ENCODE measurements around the gene CCNY.
"Not testable (repeated sequence)": the region's sequence is repeated elsewhere in the genome, so short reads cannot be mapped to it uniquely, and the experiment has no call there.

Gene CCNY

DNA sequence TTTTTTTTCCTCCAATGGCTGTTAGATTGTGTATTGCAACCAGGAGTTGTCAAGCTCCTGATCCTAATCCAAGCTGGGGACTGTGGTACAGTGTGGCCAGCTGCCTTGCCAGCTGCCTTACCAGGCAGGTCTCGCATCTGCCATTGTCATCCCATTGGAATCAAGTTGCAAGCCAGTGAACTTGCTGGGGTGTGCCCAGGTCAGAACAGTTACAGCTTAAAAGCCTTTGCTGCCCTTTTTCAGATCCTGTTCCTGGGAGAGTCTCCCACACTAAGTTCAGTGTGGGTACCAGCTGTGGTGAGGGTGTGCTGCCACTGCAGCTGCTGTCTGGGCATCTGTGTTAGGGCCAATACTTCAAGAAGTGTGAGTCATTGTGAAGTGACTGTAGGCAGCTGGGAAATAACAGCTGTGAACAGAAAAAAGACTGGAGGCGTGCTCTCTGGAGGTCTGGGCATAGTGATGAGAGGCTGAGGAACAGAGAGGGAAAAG is 72.8 kb downstream of the CCNY start:
- no peaks in the 10 kb centered on the region for H3K27me3 Mint-ChIP-seq (ENCODE audit: low read depth)
- H3K4me1 Mint-ChIP-seq (ENCODE audit: low read depth) = peaks cover 7% of the 10 kb centered on the region
- H3K36me3 Mint-ChIP-seq (ENCODE audit: low read depth) = no peaks in the 10 kb centered on the region
- H3K4me3 Mint-ChIP-seq = no peak overlapping the region
- H3K27ac Mint-ChIP-seq = no peak overlapping the region
- H3K9me3 Mint-ChIP-seq = no peaks in the 10 kb centered on the region

DNA sequence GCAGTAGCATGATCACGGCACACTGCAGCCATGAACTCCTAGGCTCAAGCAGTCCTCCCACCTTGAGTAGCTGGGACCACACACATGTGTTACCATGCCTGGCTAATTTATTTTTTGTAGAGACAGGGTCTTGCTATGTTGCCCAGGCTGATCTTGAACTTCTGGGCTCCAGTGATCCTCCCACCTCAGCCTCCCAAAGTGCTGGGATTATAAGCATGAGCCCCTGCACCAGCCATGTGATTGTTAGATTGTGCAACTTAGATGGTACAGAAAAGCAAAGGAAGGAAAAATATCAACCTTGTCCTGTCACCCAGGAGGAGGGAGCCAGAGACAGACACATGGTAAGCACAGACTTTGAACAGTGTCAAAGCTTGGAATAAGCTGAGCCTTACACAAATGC is 73.5 kb downstream of the CCNY start:
- H3K9me3 Mint-ChIP-seq = no peaks in the 10 kb centered on the region
- no peak overlapping the region for H3K4me3 Mint-ChIP-seq
- no peak overlapping the region for H3K27ac Mint-ChIP-seq
- peaks cover 13% of the 10 kb centered on the region for H3K4me1 Mint-ChIP-seq (ENCODE audit: low read depth)
- H3K27me3 Mint-ChIP-seq (ENCODE audit: low read depth) = no peaks in the 10 kb centered on the region
- H3K36me3 Mint-ChIP-seq (ENCODE audit: low read depth) = no peaks in the 10 kb centered on the region

DNA sequence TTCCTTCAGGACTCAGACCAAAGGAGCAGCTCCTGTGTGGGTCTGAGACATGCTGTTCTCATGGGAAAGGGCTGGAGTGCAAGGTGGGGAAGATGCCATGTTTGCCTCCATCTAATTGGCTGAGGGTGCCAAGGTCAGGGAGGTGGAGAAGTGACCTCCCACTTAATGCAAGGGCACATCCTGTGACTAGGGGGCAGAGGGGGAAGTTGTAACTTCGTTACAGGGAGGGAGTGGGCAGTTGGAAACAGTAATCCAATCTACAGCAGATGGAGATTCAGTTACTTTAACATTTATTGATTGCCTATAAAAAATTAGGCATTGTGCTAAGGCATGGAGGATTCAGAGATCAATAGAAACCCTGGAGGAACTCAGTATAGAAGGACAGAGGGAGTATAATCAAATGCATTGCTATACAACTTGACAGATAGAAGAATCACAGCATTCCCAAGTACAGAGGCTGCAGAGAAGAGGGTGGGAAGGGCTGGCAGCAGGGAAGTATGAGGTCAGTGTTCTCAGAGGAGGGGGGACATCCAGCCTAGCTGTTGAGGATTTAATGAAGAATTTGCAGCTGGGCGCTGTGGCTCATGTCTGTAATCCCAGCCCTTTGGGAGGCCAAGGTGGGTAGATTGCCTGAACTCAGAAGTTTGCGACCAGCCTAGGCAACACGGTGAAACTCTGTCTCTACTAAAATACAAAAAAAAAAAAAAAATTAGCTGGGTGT is 75.9 kb downstream of the CCNY start:
- no peak overlapping the region for H3K27ac Mint-ChIP-seq
- H3K4me3 Mint-ChIP-seq = no peak overlapping the region
- H3K36me3 Mint-ChIP-seq (ENCODE audit: low read depth) = no peaks in the 10 kb centered on the region
- peaks cover 17% of the 10 kb centered on the region for H3K4me1 Mint-ChIP-seq (ENCODE audit: low read depth)
- no peaks in the 10 kb centered on the region for H3K9me3 Mint-ChIP-seq
- no peaks in the 10 kb centered on the region for H3K27me3 Mint-ChIP-seq (ENCODE audit: low read depth)

DNA sequence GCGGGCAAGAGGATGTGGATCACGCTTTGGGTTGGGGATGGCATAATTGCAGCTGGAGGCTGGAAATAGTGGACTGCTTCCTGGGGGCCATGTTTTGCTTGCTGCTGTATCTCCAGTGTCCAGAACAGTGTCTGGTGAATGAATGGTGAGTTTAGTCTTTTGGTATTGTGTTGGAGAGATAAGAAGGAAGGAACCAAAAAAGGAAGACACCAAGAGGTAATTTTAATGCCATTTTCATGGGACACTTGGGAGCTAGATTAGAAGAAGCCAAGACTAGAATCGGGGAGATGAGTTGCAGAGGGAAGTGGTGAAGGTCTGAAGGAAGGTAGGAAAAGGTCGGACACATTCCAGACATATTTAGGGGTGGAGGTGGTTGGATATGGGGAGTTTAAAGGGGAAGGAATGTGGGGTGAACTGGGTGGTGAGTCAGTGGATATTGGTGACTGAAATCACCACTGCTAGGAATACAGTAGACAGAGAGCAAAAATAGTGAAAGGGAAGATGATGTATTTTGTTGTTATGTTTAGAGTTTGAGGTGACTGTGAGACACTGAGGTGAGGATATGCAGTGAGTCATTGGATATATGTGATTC is 76.7 kb downstream of the CCNY start:
- no peaks in the 10 kb centered on the region for H3K9me3 Mint-ChIP-seq
- no peak overlapping the region for H3K27ac Mint-ChIP-seq
- peaks cover 18% of the 10 kb centered on the region for H3K4me1 Mint-ChIP-seq (ENCODE audit: low read depth)
- H3K27me3 Mint-ChIP-seq (ENCODE audit: low read depth) = no peaks in the 10 kb centered on the region
- no peak overlapping the region for H3K4me3 Mint-ChIP-seq
- H3K36me3 Mint-ChIP-seq (ENCODE audit: low read depth) = no peaks in the 10 kb centered on the region

DNA sequence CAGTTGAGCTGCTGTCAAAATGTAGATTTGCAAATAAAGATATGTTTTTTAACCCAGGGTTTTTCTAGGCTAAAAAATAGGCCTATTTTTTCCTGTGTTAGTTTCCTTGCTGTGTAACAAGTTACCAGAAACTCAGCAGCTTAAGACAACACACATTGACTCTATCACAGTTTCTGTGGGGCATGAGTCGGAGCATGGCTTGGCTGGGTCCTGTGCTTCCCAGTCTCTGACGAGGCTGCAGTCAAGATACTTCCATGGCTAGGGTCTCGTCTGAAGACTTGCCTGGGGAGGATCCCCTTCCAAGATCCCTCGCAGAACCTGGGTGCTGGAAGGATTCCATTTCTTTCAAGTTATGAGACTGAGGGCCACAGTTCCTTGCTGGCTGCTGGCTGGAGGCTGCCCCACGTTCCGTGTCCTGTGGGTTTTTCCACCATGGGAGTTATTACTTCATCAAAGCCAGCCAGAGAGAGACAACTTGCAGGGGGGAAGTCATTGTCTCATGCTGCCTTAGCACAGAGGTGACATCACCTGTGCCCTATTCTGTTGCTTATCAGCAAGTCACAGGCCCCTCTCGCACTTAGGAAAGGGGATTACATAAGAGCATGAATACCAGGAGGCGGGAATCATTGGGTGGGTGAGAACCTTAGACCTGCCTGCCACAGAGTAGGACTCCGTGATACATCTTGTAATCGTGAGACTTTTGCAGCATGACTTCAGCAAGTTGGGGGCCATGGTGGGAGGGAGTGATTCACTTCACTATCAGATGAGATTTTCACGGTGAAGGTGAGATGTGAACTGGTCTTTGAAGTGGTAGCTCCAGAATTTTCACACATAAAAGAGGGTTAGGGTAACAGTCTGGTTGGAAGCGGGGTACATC is 77.9 kb downstream of the CCNY start:
- peaks cover 16% of the 10 kb centered on the region for H3K4me1 Mint-ChIP-seq (ENCODE audit: low read depth)

DNA sequence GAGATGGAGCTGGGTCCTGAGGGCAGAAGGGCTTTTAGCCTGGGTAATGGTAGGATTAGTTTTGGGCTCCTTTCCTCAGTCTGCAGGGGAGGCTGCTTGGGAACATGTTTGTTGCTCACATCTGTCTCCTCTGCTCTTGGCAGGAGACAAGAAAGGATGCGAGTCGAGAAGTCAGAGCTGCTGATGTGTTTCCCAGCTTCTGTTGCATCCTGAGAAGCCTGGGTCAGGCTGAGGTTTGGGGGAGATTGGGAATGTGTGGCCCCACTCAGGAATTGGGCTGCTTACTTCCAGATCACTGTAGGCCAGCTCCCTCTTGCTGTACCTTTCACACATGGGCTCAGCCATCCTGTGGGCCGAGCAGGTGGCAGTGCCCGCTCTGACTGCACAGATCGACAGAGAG is 79.2 kb downstream of the CCNY start:
- H3K36me3 Mint-ChIP-seq (ENCODE audit: low read depth) = no peaks in the 10 kb centered on the region
- H3K4me3 Mint-ChIP-seq = no peak overlapping the region
- no peaks in the 10 kb centered on the region for H3K9me3 Mint-ChIP-seq
- H3K27me3 Mint-ChIP-seq (ENCODE audit: low read depth) = no peaks in the 10 kb centered on the region
- no peak overlapping the region for H3K27ac Mint-ChIP-seq
- H3K4me1 Mint-ChIP-seq (ENCODE audit: low read depth) = peaks cover 14% of the 10 kb centered on the region

More for the DNA sequence above, 77.9 kb downstream of the CCNY start:
- H3K9me3 Mint-ChIP-seq = no peaks in the 10 kb centered on the region
- H3K4me3 Mint-ChIP-seq = no peak overlapping the region
- H3K36me3 Mint-ChIP-seq (ENCODE audit: low read depth) = no peaks in the 10 kb centered on the region
- H3K27ac Mint-ChIP-seq = no peak overlapping the region
- H3K27me3 Mint-ChIP-seq (ENCODE audit: low read depth) = no peaks in the 10 kb centered on the region

DNA sequence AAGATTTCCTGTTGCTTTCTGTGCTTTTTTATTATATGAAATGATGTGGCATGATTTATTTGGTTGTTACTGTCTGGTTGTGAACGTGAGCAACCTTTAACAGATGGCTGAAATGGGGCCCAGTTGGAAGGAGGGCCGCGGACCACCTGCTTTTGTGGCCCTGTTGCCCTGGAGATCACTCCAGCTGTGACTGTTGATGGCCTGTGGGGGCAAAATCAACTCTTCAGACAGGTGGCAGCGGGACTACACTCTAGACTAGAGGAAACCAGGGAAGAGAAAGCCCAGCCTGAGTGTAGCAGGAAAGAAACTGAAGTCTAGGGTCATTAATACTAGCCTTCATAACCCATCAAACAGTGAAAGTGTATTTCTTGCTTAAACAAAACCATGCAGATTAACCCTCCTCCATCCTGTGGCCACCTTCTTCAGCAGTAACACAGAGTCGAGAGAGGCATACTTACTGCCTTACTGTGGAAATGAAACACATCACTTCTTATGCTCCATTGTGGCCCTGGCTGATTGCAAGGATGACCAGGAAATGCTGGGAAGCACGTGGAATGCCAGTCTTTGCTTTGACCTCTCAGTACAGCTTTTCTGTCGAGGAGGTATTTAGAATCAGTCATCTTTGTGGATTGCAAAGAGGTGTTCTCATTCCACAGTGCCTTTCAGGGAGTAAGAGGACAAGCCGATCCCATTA is 80.5 kb downstream of the CCNY start:
- no peaks in the 10 kb centered on the region for H3K27me3 Mint-ChIP-seq (ENCODE audit: low read depth)

DNA sequence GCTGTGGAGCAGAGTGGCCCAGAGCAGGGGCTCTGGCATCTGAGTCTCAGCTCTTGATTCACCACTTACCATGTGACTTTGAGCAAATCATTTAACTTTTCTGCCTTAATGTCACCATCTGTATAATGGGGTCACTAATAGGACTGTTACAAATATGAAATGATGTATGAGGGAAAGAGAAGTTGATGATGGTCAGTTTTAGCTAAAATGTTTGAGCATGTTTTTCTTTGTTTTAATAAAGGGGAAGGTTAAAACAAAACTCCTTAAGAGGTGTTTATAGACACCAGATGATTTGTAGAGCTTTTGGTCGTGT is 81.0 kb downstream of the CCNY start:
- peaks cover 16% of the 10 kb centered on the region for H3K4me1 Mint-ChIP-seq (ENCODE audit: low read depth)
- no peak overlapping the region for H3K4me3 Mint-ChIP-seq
- H3K9me3 Mint-ChIP-seq = no peaks in the 10 kb centered on the region
- peak overlapping the region; percentile 10 for H3K27ac Mint-ChIP-seq
- no peaks in the 10 kb centered on the region for H3K27me3 Mint-ChIP-seq (ENCODE audit: low read depth)
- H3K36me3 Mint-ChIP-seq (ENCODE audit: low read depth) = no peaks in the 10 kb centered on the region

More for the DNA sequence above, 80.5 kb downstream of the CCNY start:
- Mint-ChIP-seq H3K4me1 (ENCODE audit: low read depth) (peaks cover 14% of the 10 kb centered on the region), H3K9me3 (no peaks in the 10 kb centered on the region), H3K4me3 (no peak overlapping the region), H3K36me3 (ENCODE audit: low read depth) (no peaks in the 10 kb centered on the region), H3K27ac (no peak overlapping the region)

DNA sequence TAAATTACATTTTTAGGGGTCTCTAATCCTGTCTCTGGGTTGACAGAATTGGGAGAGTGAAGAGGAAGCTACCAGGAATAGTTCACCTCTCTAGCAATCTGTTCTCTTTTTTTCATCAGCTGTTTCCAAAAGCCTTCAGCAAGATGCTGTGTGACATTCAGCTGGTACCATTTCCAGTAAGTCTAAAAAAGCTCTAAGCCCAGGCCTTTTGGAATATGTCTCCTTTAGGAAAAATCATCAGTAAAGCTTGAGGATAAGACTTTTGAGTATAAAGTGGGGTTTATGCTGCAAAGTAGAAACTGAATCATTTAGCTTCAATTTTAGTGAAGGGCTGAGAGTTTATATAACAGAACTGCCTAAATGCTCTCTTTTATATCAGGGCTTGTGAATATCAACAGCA is 81.5 kb downstream of the CCNY start:
- peaks cover 18% of the 10 kb centered on the region for H3K4me1 Mint-ChIP-seq (ENCODE audit: low read depth)

DNA sequence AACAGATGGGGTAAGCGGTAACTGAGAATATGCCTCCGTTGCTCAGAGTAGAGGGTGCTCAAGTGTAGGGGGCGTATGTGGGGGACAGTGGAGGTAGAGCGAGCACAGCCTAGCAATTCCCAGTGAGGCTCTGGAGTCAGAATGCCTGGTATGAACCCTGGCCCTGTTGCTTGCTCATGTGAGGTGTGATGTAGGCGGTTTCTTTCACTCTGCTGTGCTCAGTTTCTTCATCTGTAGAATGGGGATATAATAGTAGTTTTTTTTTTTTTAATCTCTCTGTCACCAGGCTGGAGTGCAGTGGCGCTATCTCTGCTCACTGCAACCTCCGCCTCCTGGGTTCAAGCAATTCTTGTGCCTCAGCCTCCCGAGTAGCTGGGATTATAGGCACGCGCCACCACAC is 82.3 kb downstream of the CCNY start:
- not testable (repeated sequence) for H3K27me3 Mint-ChIP-seq (ENCODE audit: low read depth); H3K36me3 Mint-ChIP-seq (ENCODE audit: low read depth)
- H3K4me1 Mint-ChIP-seq (ENCODE audit: low read depth) = peaks cover 18% of the 10 kb centered on the region

More for the DNA sequence above, 81.5 kb downstream of the CCNY start:
- Mint-ChIP-seq H3K4me3 (no peak overlapping the region), H3K27ac (no peak overlapping the region), H3K36me3 (ENCODE audit: low read depth) (no peaks in the 10 kb centered on the region), H3K27me3 (ENCODE audit: low read depth) (no peaks in the 10 kb centered on the region), H3K9me3 (no peaks in the 10 kb centered on the region)

DNA sequence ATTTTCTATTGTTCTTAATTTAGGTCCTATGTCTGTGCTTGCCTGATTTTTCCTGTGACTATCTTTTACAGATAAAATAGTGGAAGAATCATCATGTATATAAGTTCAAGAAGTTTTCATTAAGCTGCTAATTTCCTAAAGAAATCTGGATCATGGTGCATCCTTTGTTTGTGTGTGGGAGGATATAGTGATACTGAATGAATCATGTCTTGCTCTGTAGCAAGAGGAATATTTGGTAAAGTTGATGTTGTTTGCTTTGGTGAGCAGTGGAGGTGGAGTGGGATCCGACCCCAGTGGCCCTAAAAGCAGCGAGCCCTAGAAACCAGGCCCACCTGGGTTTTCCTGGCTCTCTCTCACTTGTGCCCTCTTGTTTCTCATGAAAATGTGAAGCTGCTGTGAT is 83.7 kb downstream of the CCNY start:
- no peak overlapping the region for H3K27ac Mint-ChIP-seq
- H3K4me3 Mint-ChIP-seq = no peak overlapping the region
- H3K4me1 Mint-ChIP-seq (ENCODE audit: low read depth) = peaks cover 10% of the 10 kb centered on the region
- no peaks in the 10 kb centered on the region for H3K27me3 Mint-ChIP-seq (ENCODE audit: low read depth)
- no peaks in the 10 kb centered on the region for H3K9me3 Mint-ChIP-seq
- no peaks in the 10 kb centered on the region for H3K36me3 Mint-ChIP-seq (ENCODE audit: low read depth)

More for the DNA sequence above, 82.3 kb downstream of the CCNY start:
- not testable (repeated sequence) for H3K4me3 Mint-ChIP-seq, H3K27ac Mint-ChIP-seq, H3K9me3 Mint-ChIP-seq

DNA sequence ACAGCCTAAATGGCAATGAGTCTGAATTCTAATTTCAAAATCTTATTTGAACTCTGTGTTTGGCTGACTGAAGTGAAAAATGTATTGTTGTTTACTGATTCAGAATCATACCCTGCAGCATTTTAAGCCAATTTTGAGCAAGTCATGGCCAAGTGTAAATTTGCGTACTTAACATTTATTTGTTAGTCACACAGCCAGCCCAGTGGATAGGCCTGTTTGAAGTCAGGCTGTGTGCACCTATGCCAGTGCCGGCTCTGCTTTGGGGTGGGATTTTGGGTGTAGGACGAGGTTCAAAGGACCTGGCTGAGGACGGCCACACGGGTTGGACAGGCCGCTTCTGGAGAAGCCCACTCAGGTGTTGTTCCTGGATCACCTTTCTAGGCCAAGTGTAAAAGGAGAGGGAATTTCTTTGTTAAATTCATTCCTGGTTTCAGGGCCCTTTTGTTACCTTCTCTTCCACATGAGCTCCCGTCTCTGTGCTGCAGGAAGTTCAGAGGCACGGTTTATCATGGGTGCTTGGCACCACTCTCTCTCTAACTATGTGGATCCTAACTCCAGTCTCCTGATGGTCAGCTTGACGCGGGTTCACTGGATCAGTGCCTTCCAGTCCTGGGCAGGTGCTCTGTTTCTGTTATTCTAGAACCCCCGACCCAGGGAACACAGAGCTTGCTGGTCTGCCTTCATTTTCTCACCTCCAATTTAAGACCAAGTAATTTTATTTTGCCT is 84.7 kb downstream of the CCNY start:
- H3K27me3 Mint-ChIP-seq (ENCODE audit: low read depth) = no peaks in the 10 kb centered on the region
- no peak overlapping the region for H3K4me3 Mint-ChIP-seq
- H3K4me1 Mint-ChIP-seq (ENCODE audit: low read depth) = peaks cover 7% of the 10 kb centered on the region
- no peak overlapping the region for H3K27ac Mint-ChIP-seq
- no peaks in the 10 kb centered on the region for H3K36me3 Mint-ChIP-seq (ENCODE audit: low read depth)
- H3K9me3 Mint-ChIP-seq = no peaks in the 10 kb centered on the region

DNA sequence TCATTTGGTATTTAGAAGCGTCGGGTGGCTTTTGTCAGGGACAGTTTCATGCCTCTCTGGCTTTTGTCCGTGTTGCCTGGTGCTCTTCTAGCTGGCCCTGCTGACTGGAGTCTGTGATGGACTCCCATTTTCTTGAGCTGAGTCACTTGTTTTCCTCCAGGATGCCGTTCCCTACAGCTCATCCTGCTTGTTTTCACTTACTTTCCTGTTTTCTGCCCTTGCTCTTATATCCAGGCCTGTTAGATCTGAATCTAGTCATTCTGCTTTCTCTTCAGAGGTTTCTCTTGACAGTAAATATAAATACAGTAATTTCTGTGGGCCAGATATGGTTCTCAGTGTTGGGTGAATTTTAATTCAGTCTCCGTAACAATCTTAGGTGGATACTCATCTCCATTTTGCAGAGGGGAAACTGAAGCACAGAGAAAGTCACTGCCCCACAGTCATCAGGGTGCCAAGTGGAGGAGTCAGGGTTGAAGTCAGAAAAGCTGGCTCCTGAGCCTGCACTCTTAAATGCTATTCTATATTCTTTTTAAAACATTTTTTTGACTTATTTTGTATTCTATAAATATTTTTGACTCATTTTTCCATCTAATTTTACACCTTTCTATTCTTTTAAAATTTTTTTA is 85.4 kb downstream of the CCNY start:
- Mint-ChIP-seq H3K27ac (no peak overlapping the region), H3K4me1 (ENCODE audit: low read depth) (peaks cover 7% of the 10 kb centered on the region), H3K36me3 (ENCODE audit: low read depth) (no peaks in the 10 kb centered on the region)

More for the DNA sequence above, 85.4 kb downstream of the CCNY start:
- no peak overlapping the region for H3K4me3 Mint-ChIP-seq
- no peaks in the 10 kb centered on the region for H3K27me3 Mint-ChIP-seq (ENCODE audit: low read depth)
- no peaks in the 10 kb centered on the region for H3K9me3 Mint-ChIP-seq
